ENCODE data around the gene GLI1.

The GLI1 gene

DNA sequence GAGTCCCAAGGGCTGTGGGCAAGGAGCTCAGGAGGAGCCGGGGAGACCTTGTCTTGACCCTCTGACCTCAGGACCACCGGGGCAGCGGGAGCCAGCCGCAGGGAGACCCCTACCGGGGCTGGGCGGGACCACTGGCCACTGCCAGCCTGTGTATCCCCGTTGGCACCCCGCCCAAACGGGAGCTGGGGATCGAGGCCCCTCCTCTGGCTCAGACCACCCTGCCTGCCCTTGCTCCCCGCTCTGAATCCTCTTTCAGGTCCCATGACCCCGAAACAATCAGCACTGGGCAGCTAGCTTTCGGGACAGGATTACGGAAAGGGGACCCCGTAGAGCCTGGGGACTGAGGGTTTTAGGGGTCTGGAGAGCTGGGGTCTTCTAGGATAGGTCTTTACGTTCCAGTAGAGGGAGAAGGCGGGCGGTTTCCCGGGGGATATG lies 1.3 kb downstream of the GLI1 start:
- no peak for DNase-seq (ENCODE audit: low read depth, low spot score)

- DNase-seq (ENCODE audit: low read depth, low spot score), result no peak
These were observed 1.8 kb downstream of the GLI1 start for GRCh38 chr12:57461276-57461916.

DNA sequence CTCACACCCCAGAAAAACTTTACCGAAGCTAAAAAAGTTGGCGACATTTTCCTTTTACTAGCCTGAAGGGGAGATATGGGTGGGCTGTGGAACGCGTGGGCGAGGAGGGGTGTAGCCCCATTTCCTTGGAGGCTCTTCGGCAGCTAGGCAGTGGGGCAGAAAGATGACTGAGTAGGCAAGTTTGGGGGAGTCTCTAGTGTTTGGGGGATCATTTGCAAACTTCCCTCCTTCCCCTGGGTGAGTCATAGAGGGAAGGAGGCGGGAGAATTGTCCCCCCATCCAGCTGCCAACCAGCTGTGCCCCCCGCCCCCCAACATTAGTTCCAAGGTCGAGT lies 2.3 kb downstream of the GLI1 start:
- DNase-seq (ENCODE audit: low read depth, low spot score), result no peak

GRCh38 chr12:57462251-57462911 lies 2.8 kb downstream of the GLI1 start:
- DNase-seq (ENCODE audit: low read depth, low spot score), result peak; percentile 82

DNA sequence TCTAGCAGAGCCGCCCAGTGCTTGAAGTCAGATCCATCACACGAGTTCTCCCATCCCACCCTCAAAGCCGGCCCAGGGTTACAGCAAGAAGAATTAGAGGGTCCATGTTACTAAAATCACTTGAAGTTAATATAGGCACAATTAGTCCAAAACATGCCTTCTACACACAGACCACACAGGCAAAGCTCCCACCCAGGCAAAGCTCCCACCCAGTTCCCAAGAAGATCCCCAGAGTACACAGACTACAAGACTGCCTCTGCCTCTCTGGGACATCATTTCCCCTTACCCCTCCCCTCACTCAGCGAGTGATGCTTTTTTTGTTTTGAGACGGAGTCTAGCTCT lies 3.3 kb downstream of the GLI1 start:
- DNase-seq (ENCODE audit: low read depth, low spot score), result no peak

DNA sequence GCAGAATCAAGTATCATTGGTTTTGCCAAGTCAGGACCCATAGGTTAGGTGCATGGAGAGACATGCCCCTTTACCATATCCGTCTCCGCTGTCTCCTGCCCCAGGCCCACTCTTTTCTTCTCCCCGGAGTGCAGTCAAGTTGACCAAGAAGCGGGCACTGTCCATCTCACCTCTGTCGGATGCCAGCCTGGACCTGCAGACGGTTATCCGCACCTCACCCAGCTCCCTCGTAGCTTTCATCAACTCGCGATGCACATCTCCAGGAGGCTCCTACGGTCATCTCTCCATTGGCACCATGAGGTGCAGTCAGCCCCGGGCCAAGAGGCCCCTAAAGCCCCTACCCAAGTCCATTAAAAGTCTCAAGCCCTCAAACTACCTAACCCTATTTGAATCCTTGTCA lies 5.0 kb downstream of the GLI1 start:
- DNase-seq (ENCODE audit: low read depth, low spot score), result no peak

- DNase-seq (ENCODE audit: low read depth, low spot score), result no peak
These were observed 5.6 kb downstream of the GLI1 start for GRCh38 chr12:57465030-57465746.

- no peak for DNase-seq (ENCODE audit: low read depth, low spot score)
These were observed 6.3 kb downstream of the GLI1 start for GRCh38 chr12:57465747-57466505.

DNA sequence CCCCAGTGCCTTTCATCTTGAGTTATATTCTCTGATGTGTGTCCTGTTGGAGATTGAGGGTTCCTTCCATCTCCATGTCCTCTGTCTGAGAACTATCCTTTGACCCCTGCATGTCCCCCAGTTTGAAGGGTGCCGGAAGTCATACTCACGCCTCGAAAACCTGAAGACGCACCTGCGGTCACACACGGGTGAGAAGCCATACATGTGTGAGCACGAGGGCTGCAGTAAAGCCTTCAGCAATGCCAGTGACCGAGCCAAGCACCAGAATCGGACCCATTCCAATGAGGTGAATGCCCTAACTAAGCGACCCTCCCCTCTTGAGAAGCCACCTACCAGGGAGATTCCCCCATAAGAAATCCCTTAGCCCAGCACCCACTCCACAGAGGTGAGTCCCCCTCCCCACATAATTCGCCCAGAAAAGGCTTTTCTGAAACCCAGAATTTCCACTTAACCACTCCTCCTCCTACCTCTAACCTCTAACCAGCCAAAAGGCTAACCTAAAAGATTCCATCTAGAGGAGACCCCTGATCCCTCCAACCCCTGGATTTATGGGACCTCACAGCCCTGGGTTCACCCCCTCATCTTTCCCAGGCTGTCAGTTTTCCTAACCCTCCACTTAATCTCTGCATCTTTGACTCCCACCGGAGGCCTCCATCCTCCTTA lies 7.8 kb downstream of the GLI1 start:
- no peak for DNase-seq (ENCODE audit: low read depth, low spot score)

DNA sequence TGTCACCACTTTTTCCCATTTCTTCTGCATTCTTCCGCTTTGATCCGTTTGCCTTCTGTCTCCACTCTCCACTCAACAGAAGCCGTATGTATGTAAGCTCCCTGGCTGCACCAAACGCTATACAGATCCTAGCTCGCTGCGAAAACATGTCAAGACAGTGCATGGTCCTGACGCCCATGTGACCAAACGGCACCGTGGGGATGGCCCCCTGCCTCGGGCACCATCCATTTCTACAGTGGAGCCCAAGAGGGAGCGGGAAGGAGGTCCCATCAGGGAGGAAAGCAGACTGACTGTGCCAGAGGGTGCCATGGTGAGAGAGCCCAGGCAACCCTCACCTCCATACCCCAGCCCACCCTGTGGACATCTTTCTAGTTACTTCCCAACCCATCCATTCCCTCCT lies 8.3 kb downstream of the GLI1 start:
- DNase-seq (ENCODE audit: low read depth, low spot score), result no peak

GRCh38 chr12:57469296-57470164 lies 9.9 kb downstream of the GLI1 start:
- no peak for DNase-seq (ENCODE audit: low read depth, low spot score)

GRCh38 chr12:57470286-57470969 lies 10.8 kb downstream of the GLI1 start:
- no peak for DNase-seq (ENCODE audit: low read depth, low spot score)

DNA sequence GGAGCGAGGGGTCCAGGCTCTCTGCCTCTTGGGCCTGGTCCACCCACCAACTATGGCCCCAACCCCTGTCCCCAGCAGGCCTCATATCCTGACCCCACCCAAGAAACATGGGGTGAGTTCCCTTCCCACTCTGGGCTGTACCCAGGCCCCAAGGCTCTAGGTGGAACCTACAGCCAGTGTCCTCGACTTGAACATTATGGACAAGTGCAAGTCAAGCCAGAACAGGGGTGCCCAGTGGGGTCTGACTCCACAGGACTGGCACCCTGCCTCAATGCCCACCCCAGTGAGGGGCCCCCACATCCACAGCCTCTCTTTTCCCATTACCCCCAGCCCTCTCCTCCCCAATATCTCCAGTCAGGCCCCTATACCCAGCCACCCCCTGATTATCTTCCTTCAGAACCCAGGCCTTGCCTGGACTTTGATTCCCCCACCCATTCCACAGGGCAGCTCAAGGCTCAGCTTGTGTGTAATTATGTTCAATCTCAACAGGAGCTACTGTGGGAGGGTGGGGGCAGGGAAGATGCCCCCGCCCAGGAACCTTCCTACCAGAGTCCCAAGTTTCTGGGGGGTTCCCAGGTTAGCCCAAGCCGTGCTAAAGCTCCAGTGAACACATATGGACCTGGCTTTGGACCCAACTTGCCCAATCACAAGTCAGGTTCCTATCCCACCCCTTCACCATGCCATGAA lies 11.5 kb downstream of the GLI1 start:
- no peak for DNase-seq (ENCODE audit: low read depth, low spot score)

DNA sequence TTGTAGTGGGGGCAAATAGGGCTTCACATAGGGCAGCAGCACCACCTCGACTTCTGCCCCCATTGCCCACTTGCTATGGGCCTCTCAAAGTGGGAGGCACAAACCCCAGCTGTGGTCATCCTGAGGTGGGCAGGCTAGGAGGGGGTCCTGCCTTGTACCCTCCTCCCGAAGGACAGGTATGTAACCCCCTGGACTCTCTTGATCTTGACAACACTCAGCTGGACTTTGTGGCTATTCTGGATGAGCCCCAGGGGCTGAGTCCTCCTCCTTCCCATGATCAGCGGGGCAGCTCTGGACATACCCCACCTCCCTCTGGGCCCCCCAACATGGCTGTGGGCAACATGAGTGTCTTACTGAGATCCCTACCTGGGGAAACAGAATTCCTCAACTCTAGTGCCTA lies 12.1 kb downstream of the GLI1 start:
- DNase-seq (ENCODE audit: low read depth, low spot score), result no peak

DNA sequence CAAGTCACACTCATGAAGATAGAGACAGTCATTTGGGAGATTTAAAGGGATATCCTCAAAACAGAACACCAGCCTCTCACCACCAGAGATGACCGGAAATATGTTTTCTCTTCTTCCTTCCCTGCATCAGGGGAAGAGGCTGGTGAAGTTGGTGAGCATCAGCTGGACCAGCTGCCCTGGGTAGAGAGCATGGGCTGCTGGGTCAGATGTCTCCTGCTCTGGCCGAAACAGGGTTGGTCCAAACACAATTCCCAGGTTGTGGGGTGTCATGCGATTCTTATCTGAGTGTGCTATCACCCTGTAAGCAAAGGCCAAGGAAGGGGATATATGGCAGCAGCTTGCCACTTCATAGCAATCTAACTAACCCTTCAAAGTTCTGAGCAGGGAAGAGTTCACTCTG lies 12.8 kb downstream of the GLI1 start:
- no peak for DNase-seq (ENCODE audit: low read depth, low spot score)

DNA sequence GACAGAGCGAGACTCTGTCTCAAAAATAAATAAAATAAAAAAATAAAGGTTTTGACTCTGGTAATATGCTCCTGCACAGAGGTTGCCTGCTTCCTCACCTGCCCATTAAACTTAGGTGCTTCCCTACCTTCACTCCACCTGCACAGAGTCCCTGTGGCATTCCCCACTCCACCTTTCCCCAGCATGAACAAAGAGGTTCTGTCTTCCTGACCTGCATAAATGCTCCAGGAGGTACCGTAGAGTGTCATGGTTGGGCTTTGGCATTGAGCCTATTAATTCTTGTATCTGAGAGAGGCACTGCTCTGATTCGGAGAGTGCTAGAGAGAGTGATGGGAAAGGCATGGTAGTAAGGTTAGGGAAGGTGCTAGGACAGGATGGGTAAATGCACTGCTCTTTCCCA lies 13.8 kb downstream of the GLI1 start:
- no peak for DNase-seq (ENCODE audit: low read depth, low spot score)

DNA sequence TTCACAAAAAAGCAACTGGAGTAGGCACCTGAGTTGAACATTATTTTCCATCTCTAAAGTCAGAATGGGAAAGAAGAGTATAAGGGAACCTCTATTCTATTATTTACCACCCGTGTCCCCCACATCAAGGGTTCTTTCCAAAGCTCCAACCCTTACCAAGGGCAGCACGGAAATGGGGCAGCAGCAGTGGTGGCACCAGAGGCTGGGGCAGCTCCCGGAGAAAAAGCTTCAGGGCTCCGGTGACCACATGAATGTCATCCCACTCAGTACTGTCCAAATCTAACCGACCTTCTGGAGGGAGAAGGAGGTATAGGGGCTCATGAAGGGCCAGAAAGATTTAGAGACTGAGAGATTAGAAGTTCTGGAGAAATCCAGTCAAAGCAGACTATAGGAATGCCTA lies 14.3 kb downstream of the GLI1 start:
- no peak for DNase-seq (ENCODE audit: low read depth, low spot score)

DNA sequence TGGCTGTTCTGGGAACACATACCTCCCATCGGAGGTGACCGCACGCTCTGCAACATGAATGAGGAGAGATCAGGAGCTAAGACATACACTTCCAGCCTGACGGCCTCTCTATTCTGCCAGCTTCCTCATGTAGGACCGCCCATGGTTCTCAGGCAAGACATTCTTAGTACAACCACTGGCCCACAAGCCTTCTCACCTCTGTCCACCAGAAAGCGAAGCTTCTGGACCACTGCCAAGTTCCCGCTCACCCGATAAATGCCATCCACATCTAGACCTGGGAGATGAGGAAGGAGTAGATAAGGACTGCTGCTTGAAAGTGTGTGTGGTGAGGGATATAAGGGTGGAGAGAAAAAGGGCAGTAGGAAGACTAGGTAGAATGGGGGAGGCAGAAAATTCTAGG lies 14.8 kb downstream of the GLI1 start:
- no peak for DNase-seq (ENCODE audit: low read depth, low spot score)

GRCh38 chr12:57474862-57475261 lies 15.3 kb downstream of the GLI1 start:
- DNase-seq (ENCODE audit: low read depth, low spot score), result no peak

Data from activated naive CD8-positive, alpha-beta T cell treated with anti-CD3 and anti-CD28 coated beads, Interleukin-2, amount 50 U/mL, for 16 hours (primary cell).